Erythroblast (primary cell): Measurements from ENCODE around the gene FAM20C.

ENCODE experiments used
- GATA1 ChIP-seq: IDR thresholded peaks from 2 replicates; pipeline ENCODE4 v1.6.1; 2011; ENCODE audit warnings: low read depth, mild to moderate bottlenecking, control low read depth, low read length, moderate library complexity
- POLR2A ChIP-seq: IDR thresholded peaks from 2 replicates; pipeline ENCODE4 v1.6.1; 2011; ENCODE audit warnings: mild to moderate bottlenecking, low read length

- TF ChIP-seq POLR2A: no peak
- no peak for TF ChIP-seq GATA1
These were observed 93.4 kb downstream of the FAM20C start for GRCh38 chr7:285731-286130.
